HPDE6-E6E7 (cell line): ENCODE results near the gene PRKCE.

ENCODE experiments used
- DNase-seq: peaks from one replicate; pipeline ENCODE4 v3.0.0; 2011; ENCODE audit warnings: missing footprints; ENCODE audit errors: extremely low spot score

PRKCE gene

DNA sequence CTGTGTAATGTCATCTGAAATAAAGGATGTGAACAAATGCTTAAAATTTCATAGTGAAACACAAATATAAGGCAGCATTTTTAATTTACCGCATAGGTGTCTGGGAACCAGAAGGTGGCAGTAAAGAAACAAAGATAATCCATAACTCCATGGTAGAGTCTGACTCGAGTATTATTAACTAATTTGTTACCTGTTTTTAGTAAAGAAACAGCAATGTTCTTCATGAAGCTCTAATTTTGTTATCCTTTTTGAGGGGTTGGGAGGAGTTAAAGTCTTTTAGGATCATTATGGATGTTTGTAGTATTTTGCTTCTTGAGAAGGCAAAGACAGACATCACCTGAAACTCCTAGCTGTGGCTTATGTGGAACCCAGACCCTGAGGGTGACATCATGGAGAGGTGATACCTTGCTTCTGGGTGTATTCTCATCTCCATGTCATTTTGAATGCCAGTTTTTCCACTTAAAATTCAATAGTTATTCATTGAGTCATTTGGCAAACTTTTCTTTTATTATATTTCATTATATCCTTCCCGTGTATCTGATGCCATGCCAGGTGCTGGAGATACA lies 359.5 kb downstream of the PRKCE start:
- no peak for DNase-seq

DNA sequence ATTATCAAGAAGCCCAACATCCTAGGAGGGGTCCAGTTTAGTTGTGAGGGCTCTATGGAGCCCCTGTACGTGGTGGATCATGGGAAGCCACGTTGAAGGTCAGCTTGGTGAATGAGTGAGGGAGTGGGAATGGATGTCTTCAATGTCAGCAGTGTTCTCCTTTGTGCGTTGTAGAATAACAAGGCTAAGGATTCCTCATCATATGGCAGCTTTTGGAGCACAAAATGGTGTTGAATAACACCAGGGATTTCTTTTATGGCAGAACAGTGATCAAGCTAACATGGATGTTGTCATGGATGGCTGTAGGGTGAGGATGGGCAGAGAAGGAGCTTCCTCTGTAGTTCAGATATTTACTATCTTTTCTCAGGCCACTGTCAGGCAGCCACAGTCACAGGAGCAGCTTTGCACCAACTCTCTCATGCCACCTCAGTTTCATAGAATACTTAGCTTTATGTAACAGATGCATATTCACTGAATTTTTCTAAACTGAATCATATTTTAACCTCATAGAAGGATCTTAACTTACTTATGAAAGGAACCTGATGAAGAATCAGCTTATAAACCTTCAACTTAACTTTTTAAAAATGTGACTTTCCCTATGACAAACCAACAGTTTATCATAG lies 361.3 kb downstream of the PRKCE start:
- DNase-seq = no peak

DNA sequence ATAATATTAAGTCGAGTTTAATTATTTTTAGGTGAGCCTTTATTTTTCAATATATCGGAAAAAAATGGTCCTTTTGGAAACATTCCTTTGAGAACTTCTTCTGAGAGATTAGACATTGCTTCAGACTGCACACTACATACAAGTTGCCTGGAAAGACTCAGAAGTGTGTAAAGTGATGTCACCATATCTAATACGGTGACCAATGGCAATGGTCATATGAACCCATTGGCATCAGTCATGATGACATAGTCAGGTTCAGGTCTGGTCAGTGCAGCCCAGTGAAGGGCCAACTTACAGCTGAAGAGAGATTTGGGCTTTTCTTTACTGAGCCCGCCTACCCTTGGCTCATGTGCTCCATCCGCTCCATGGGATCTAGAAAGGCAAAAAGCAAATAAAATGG lies 362.3 kb downstream of the PRKCE start:
- DNase-seq = no peak

DNA sequence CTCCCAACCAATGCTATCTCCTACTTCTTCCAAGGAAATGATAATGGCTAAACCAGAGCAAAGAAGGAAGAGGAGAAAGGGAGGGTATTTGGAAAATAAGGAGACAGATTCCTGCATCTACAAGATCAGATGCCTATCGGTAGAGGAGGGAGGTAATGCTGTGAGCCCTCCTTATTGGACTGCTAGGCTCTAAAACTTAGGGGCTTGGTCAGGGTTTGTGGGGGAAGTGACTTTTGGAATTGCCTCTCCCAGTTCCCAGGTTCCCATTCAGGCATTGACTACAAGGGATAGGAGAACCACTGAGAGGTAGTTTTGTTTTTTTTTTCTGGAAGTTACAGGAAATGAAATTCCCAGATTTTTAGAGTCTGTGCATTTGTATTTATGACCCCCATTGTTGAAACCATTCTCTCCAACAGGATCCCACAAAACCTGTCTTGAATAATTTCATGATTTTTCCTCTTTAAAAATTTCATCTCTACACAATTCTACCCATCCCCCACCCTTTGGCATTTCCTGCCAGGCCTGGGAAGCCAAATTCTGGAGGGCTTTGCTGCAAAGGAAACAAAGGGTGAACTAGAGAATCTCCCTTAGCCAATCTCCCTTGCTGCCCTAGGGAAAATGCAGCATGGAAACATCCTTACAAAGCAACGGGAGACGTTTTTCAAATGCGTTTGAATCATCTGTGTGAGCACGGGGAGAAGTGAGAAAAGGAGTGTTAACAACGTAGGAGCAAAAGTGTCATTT lies 363.6 kb downstream of the PRKCE start:
- DNase-seq = no peak

DNA sequence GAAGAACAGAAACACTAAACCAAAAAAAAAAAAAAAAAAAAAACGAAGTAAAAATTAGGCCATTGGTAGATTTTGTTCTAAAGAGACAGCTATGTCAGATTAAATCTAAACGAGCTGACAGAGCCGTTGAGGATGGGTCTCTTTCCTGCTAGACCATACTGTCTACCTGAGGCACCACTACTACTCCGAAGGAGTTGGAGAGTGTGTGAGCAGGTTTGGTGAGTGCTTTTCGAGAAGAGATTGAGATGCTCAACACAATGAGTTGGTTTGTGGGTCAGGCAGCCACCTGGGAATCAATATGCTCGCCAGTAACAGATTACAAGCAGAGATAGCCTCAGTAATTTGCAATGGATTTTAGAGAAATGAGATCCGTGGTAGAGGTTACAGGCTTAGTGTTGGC lies 364.2 kb downstream of the PRKCE start:
- DNase-seq = no peak

DNA sequence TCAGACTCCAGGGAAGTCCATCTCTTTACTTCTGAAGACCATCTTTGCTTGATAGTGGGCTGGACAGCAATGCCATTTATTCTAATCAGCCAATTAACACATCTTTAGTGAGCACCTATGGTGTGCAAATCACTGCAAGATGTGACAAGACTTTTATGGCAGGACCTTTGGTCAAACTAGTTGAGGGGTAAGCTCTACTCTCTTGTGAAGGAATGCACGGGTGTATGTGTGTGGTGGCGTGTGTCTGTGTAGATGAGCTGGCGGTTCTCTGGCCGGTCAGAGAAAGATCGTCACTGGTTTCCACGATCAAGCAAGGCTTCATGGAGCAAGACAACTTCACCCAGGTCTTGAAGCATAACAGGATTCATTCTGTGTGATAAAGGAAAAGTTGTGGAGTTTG lies 364.6 kb downstream of the PRKCE start:
- no peak for DNase-seq

DNA sequence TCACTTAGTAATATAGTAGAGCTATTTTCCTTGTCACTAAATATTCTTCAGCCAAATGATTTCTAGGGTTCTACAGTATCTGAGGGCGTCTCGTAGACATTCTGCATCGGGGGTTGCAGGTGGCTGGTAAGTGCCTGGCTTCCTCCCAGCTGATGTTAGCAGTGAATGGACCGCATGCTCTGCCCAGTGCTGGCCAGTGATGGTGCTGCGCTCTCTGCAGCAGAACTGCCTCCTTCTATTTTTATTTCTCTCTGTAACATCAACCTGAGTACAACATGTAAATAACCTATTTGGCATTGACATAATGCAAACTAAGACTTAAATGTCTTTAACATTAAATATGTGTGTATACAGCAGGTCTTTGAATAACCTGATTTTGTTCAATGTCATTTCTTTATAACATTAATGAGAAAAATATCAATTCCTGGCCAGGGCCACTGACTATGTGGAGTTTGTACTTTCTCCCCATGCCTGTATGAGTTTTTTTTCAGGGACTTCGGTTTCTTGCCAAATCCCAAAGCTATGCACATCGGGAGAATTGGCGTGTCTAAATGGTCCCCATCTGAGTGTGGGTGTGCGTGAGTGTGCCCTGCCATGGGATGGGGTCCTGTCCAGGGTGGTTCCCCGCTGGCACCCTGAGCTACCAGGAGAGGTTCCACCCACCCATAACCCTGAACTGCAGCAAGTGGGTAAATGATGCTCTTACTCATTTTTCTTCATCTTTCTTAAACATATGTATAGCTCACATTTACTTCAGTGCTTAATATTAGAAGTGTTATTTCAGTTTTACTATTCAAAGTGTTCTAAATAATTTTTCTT lies 367.5 kb downstream of the PRKCE start:
- DNase-seq = no peak

DNA sequence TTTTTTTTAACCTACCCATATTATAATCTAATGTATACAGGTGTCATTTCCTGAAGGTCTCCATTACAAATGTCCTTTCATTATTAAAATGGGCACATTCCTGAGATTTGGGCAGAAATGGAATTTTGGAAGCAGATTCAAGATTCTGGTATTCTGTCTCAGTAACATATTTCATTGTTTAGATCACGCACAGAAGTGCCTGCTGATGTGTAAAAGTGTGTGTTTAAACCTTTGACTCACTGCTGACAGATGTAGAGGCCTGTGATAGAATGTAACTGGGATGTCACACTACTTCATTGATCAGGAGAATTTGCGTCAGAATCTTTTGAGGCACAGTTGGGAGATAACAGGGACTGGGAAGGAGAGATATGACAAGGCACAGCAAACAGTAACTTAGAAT lies 368.9 kb downstream of the PRKCE start:
- DNase-seq = no peak

DNA sequence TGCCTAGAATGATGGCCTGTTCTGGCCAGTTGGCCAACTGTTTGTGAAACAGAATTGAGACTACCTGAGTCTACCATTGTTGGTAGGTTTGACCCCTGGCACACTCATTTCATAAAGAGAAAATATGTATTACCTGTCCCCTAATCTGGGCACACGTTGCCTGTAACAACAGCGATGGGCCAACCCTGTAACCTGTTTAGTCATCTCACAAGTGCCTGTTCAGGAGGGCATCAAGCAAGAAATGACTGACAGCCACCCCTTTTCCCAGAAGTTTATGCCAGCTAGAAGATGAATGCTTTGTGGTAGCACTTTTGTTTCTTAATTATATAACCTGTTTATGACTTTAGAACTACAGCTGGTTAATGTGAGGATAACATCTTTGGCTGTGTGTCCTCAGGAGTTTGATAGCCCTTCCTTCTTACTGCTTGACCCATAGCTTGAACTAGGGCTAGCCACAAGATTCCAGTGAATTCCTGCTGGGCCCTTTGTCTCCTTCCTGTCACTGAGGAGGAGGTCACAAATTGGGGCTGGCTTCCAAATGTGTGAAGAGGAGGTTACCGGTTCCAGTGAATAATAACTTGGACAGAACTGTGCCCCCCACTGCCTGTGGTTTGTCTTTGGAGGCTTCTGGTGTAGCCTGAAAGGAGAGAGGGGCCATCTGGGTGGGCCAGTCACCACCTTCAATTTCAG lies 371.8 kb downstream of the PRKCE start:
- DNase-seq = no peak

DNA sequence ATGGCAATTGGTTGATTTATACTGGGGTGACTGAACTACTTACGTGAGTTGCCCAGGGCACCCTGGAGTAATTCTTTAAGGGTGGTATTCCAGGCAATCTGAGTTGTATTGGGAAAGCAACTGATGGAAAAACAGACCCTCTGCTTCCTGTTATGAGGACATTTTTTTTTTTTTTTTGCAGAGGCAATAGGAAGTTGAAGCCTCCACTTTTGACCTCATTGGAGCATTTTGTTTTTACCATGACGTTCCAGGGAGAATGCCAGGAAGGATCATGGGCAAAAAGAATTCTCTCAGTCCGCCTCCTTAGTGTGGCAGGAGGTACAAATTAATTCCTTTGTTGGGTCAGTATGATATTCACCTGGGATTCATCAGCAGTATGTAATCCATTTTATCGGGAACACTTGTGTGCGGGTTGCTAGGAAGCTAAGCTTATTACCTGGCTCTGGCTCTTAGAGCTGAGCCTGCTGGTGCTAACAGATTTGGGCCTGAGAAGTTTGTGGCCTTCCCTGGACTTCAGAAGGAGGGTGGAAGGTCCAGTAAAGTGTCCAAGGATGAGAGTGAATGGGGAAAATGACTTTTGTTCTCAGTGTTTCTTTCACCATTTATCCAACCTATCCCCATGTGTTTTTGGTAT lies 372.8 kb downstream of the PRKCE start:
- DNase-seq = no peak

DNA sequence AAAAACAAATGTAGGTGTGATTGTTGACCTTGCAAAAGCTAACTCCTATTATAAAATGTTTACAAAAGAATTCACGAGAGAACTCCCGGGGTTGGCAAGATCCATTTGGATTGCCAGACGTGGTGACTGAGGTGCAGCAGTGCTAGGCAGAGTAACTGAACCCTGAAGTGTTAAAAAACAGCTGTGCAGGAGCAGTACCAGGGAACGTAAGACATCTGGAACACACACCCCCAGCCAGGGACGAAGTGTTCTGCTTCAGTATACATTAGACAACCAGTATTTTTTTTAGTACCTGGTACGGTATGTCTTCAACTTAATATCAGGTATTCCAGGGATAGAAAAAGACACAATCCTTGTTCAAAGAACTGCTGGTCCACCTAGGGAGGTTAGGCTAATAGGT lies 373.6 kb downstream of the PRKCE start:
- DNase-seq = no peak

DNA sequence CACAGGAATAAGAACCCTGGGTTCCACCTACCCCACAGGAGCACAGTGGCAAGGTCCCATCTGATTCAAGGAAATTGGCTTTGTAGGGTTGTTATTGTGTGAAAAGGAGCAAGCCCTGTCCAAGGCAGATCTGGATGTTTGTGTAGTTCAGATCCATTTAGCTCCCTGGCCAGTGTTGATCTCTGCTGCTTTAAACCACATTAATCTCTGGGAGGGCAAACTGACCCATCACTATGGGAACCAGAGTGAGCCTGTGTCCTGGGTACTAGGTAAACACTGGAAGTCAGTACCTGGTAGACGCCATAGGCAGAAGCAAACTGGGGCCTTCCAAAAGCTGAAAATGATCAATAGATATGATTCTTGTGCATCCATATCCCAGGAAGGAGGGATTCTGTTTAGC lies 374.2 kb downstream of the PRKCE start:
- no peak for DNase-seq

DNA sequence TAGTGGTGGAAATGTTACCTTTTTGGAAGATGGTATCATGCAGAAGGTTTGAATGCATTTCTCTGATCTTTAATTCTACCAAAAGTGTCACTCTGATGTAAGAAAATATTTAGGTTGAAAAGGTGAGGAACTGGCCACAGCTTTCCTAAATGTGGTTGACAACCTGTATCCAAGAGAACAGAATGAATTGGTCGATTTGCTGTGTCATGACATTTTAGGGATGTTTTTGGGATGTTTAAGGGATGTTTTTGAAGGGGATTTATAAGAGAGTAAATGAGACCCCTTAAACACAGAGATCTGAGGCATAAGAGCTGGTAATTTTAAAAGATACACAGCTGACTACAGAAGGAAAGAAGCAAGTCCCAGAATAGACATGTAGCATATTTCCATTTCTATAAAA lies 375.0 kb downstream of the PRKCE start:
- DNase-seq = no peak

DNA sequence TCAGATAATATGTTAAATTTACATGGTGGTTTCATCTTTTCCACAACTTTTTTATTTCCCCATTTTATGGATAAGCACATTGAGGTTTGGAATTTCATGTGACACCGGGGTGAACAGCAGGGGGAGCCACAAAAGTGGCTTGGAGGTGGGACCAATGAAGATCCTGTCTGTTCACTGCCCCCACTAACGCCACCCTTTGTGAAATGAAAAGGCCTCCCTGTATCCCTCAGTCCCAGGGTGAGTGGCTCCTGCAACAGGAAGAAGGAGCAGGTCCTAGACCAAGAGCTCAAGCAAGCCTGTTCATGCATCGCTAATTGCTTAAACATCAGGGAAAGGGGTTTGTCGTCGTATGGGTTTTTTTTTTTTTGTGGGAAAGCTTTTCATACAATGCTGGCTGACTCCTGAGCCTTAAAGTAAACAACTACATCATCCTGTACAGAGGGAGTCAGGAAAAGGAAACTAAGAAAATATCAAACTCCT lies 377.9 kb downstream of the PRKCE start:
- DNase-seq = peak; percentile 73

DNA sequence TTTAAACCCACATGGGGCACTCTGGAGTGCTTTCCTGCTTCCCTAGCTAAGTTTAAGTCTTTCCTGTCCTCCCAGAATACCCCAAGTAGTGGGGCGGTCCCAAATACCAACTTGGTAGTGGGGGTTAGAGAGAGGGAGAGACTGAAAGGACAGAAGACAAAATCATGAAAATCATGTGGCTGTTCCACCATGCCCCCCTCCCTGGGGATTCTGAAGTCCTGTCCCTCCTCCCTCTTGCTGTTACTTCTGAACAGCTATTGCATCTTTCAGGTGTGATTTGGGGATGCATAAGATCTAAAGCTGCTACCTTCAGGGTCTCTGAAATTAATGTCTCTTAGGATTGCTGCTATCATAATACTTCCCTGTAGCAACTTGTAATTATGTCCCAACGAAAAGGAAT lies 378.9 kb downstream of the PRKCE start:
- no peak for DNase-seq

DNA sequence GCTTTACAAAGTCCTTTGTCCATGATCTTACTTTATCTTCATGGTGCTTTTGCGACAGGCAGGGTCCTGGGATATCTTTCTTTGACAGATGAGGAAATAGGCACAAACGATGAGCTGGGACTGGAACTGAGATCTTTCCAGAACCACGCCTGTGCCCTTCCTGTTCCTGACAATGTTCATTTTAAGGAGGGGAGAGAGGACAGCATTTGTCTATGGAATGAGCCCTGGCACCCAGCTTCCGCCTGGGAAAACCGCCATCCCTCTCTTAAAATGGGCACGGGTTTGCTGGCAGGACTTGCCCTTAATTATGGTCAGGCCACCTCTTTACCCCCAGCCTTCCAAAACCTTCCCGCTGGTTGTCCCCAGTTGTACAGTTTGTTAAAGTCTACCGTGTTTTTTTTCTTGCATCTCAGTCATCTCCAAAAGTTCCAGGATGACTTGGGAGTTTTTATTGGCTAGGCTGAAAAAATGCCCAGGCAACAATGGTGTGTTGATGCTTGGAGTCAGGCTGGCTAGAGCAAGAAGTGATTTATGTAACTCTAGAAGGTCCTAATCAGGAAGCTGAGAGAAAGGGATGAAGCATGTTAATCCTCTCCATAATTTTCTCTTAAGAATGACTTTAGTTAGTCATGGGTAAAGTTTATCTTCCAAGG lies 380.8 kb downstream of the PRKCE start:
- DNase-seq = no peak

DNA sequence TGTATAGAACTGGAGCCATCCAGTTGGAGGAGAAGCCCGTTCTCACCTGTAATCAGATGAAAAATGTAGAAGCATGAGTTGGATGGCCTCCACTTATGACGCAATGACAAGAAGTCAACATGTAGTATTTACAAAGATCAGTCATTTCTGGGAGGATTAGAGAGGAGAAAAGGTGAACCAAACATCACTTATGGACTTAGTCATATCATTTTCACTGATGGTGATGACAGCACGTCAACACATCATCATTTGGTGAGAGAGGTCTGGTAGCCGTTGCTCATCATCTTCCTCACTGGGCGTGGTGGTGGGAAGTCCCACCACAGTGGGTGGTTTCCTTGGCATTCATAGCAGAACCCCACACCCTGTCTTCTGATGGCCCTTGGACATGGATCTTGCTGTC lies 381.5 kb downstream of the PRKCE start:
- DNase-seq = no peak

DNA sequence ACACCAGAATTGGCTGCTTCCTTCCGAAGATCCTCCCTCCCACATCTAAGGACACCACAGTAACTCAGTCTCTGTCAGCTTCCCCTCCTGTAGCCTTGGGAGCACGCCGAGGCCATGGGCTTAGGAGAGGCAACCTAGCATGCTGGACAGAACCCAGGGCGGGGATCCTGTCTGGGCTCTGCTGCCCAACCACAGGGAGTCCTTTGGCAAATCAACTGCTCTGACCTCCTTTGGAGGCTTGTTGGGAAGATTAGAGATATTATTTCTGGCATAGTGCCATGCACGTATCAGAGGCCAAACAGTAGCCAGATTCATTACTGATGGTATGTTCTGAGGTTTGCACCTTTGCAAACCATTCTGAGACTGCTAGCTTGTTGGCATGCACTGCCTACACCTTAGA lies 383.1 kb downstream of the PRKCE start:
- no peak for DNase-seq

DNA sequence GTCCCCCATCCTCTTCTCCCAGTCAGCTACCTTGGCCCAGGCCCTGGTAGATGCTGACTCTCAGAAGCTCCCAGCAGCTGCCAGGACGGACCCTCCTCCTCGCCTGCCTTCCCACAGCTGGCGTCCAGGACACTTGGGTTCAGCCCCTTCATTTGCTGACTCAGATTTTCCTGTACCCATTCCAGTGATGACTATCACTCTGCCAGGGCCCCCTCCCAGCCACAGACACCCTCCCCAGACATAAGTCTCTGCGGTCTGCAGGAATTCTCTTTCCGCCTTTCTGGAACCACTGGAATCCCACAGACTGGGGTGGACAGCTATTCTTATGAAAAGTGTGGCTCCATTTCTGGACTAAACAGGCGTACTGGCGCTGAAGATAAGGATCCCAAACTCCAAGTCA lies 385.5 kb downstream of the PRKCE start:
- DNase-seq = no peak

DNA sequence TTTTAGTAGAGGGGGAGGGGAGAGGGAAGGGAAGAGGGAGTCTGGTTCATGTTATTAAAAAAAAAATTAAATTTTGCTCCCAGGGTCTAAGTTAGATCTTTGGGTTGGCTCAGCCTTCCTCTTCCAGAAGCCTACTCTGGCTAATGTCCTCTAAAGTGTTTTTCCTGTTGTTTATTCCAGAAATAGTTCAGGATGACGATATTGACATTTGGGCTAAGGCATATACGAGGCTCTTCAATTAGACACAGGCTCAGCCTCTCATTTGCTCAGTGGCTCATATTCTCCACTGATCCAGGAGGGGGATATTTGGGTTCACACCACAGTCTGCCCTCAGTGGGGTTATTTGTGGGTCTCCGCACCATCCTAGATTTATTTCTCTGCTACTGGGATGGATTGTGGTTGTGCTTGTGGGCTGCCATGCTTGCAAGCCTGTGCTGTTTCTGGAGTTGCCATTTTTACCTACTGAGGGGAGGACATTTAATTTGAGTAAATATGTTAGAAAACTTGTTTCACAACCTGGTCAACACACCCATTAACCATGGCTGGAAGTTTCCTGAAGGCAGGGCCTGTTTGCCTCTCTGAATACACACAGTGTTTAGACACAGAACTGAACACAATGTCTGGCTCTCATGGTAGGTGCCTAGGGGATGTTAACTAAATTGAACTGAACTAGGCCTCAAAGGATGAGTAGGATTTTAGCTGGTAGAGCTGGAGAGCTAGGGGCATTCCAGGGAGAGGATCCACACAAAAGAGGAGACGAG lies 388.2 kb downstream of the PRKCE start:
- no peak for DNase-seq
